ENCODE measurements around the gene SSX2IP.

Gene SSX2IP

DNA sequence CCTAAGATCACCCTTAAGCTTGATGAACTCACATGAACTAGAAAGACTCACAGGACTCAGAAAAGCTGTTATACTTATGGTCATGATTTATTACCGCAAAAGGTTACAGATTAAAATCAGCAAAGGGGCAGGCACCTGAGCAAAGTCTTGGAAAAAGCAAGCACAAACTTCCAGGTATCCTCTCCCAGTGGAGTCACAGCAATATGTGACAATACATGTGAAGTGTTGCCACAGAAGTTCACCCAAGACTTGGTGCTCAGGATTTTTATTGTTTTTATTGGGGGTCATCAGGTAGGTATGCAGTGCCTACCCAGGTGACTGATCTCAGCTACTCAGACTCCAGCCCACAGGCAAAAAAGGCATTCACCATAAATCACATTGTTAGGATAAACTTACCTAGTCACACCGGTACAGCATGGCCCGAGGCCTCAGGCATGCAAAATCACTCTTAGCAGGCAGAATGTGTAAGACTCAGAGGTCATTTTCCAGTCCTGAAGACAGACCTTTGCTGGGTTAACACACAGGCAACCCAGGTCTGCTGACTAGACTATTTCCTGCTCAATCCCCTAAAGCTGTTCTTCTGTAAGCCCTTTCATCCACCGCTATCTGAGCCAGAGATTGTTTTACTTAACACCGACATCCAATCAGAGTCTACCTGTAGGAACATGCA lies 55.6 kb downstream of the SSX2IP start:
- no peak overlapping the region for H3K4me3 ChIP-seq (ENCODE audit: low read length)
- DNase-seq (ENCODE audit: low read depth, low spot score) = no peak

DNA sequence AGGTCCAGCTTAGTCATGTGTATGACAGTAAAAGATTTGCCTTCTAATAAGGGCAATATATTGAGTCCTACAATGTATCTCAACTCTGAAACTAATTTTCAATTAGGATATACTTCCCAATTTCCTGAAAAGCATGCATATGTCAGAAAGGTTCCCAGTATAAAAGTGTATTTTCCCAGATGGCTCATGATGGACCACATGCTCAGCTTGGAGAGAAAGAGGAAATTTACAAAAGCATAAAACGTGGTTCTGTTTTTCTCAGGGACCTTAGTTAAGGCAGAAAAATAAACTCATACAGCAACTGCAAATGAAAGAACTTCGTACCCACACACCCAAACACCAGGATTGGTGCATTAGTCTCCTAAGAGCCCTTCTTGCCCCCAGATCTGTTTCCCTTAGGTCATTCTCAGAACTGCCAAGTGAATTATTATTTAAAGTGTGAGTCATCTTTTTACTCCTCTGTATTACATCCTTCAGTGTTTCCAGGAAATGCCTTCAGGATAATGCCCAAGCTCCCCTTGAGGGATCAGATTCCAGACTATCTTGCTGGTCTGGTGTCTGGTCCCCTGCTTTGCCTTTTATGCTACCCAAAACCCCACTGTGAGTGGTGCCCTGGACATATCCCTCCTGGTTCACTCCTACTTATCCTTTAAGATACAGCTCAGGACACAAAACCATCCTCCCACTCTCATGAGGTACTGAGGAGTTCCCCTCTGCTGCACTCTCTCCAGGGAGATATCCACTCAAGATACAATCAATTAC lies 57.4 kb downstream of the SSX2IP start:
- DNase-seq (ENCODE audit: low read depth, low spot score) = no peak
- H3K4me3 ChIP-seq (ENCODE audit: low read length) = no peak overlapping the region

DNA sequence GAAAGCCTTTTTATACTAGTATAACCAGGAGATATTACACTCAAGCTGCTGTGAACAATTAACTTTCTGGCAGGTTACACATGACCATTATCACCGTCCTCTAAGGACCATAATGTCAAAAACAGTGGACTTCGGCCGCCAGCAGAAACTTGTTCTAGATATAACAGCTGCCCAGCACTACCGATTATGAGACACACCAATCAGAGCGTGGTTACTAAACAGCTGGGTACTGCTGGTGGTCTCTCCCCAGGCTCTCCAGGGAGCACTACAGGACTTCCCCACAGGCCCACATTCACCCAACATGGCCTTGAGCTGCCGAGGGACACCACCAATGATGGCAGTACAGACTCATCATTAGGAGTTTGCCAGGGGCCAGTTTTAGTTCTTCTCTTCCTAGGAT lies 58.1 kb downstream of the SSX2IP start:
- H3K4me3 ChIP-seq (ENCODE audit: low read length) = no peak overlapping the region
- DNase-seq (ENCODE audit: low read depth, low spot score) = no peak

DNA sequence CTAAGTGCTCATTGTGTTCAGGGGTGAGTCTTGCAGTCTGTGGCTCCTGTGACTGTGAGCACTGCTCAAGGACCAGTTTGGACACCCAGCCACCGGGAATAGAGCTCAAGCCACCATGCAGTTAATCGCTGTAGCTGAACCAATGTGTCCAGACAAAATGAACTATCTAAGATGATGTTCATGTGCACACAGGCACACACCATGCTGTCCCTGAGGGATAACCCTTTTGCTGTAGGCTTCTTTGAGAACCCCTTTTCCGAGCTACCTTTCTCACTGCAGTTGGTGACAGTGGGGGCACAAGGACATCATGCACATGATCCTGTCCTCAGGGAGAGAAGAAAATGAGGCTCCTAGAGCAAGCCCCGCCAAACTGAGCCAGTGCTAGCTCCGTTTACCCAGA lies 65.4 kb downstream of the SSX2IP start:
- no peak overlapping the region for H3K4me3 ChIP-seq (ENCODE audit: low read length)
- DNase-seq (ENCODE audit: low read depth, low spot score) = no peak

DNA sequence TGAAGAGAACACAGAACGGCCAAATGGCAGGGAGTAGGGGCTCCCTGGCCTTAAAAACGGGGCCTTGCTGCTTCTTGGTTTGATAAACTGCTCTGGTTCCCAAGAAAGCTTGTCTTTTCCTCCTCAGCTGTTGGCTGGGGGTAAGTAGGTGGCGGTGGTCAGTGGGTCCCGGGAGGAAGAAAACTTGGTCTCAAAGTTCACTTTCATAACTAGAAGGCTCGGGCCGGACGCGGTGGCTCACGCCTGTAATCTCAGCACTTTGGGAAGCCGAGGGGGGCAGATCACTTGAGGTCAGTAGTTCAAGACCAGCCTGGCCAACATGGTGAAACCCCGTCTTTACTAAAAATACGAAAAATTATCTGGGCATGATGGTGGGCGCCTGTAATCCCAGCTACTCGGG lies 68.7 kb downstream of the SSX2IP start:
- no peak overlapping the region for H3K4me3 ChIP-seq (ENCODE audit: low read length)
- DNase-seq (ENCODE audit: low read depth, low spot score) = no peak

DNA sequence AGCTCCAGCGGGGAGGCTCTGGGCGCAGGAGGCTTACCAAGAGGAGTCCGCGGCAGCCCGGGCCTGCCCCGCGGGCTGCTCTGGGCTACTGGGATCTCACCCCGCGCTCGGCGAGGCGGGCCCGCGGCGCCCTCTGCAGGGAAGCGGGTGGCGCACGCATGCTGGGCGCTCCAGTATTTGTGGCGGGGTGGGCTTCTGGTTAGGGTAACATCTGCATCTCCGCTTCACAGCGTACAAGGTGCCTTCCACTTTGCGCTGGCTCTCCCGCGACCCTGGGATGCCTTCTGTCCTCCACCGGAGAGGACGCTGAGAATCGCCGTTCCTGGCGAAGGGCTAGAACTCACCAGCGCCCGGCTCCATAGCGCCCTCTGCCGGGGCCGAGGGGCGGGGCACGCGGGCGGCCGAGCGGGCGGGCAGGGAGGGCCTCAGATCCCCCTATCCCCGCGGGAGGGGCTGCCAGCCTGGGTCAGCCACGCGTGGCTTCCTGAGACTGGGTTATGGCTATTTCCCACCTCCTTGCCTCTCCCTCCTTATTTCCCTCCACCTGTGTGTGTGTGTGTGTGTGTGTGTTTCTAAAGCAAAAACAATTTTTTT lies 69.4 kb downstream of the SSX2IP start:
- H3K4me3 ChIP-seq (ENCODE audit: low read length) = peak overlapping the region; percentile 59
- peak; percentile 34 for DNase-seq (ENCODE audit: low read depth, low spot score)

DNA sequence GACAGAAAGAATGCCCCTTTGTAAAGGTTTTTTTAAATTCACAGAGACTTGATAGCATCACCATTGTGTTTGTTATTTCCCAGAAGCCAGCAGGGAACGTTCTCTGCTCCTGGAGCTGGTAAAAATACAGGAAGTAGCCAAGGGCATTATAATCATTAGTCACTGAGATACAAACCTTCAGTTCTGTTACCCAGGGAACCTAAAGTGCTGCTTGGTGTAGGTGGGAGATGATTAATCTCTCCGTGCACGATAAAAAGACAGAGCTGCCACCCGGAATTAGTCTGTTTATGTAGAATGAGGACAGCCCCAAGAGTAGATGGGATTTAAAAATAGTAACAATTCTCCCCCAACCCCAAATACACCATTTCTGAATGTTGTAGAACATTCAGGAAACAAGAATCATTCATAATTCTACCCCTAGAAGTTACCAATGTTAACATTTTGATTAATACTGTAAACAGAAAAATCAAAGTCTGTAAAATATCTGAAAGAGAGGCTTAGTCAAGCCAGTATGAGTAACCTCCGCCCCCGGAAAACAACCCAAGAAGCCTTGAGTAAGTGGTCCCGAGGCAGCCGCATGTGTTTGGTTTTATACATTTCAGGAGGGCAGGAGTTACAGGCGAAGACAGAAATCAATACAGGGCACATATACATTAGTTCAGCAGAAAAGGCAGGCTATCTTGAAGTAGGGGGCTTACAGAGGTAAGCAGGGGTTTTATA lies 70.7 kb downstream of the SSX2IP start:
- DNase-seq (ENCODE audit: low read depth, low spot score) = no peak
- H3K4me3 ChIP-seq (ENCODE audit: low read length) = no peak overlapping the region

DNA sequence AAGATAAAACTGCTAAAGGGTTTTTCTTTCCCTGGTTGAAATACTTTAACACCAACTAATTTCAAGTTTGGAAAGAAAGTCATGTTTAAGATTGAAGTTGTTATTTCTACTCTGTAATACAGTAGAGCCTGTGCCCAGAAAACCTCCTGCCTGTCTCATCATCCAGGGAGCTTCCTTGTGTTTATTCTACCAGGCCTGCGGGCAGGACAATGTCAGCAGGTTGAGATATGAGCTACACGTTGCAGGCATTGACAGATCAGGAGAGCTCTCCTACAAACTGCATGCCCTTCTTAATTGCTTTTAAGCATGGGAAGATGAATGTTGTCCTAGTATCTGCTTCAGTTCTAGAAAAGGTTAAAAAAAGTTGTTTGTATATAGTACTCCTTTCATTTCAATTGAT lies 72.9 kb downstream of the SSX2IP start:
- DNase-seq (ENCODE audit: low read depth, low spot score) = no peak
- H3K4me3 ChIP-seq (ENCODE audit: low read length) = no peak overlapping the region

DNA sequence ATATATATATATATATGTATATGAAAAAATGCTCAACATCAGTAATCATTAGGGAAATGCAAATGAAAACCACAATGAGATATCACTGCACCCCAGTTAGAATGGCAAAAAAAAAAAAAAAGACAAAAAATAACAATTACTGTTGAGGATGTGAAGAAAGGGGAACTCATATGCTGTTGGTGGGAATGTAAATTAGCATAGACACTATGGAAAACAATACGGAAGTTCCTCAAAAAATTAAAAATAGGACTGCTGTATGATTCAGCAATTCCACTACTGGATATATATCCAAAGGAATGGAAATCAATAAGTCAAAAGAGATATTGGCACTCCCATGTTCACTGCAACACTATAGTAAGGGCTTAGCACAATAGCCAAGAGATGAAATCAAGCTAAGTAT lies 74.5 kb downstream of the SSX2IP start:
- no peak overlapping the region for H3K4me3 ChIP-seq (ENCODE audit: low read length)
- no peak for DNase-seq (ENCODE audit: low read depth, low spot score)

DNA sequence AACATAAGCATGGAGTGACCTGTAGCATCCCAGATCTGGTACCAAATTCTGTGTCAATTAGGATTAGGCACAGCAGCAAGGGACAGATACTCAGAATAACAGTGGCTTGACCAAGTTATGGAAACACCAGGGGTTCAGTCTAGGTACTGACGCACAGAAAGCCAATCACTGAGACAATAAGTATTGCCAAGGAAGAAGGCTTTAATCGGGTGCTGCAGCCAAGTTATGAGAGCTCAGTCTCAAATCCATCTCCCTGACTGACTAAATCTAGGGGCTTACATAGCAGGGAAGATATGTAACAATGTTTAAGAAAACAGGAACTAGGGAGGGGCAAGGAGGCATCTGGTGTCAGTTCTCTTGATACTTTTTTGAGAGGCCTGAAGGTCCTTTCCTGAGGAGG lies 76.4 kb downstream of the SSX2IP start:
- no peak overlapping the region for H3K4me3 ChIP-seq (ENCODE audit: low read length)
- DNase-seq (ENCODE audit: low read depth, low spot score) = no peak

DNA sequence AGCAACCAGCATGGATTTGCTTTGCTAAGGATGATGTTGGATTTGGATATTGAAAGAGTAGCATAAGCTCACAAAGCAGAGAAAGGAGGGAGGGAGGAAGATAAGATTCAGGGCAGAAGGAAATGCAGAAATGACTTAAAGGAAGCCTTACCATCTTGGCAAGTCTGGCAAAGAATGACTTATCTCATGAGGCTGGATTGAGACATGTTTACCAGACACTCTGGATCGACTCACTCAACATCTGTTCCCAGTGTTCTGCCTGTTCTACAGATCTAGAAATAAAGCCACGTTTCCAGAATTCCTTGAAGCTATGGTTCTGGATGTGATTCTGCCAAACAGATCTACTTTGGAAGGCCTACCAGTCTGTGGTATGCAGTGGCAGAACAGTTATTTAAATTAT lies 77.2 kb downstream of the SSX2IP start:
- no peak for DNase-seq (ENCODE audit: low read depth, low spot score)
- H3K4me3 ChIP-seq (ENCODE audit: low read length) = no peak overlapping the region

DNA sequence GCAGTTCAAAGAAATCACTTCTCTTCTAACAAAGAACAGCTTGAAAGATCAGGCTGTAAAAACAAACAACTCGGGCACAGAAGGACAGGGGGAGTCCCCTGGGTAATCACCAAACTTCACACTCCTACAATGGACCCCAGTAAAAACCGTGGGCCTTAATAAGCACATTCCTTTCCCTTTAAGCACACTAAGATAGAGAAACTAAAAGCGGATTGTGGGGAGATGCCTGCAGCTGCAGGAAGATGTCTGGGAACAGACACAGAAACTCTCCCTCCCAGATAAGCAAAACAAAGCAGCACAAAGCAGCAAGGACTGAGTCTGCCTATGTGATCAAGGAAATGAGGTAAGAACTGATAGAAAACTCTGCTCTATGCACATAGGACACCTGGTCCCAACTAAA lies 78.5 kb downstream of the SSX2IP start:
- DNase-seq (ENCODE audit: low read depth, low spot score) = no peak

DNA sequence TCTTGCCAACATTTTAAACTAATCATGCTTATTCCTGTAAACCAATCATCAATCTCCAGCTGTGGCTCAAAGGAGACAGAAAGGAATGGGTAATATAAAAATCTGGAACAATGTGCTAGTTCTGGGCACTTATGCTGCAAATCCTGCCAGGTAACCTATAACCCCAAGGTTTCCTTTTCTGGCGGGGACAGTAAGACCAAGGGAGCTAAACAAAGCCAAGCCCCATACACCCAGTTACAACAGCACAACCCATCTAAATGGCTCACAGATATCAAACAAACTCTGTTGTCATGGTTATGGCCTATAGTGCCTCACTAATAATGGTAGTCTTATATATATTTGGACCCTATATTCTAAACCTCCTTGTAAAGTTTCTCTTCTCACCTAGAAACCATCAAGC lies 79.2 kb downstream of the SSX2IP start:
- H3K4me3 ChIP-seq (ENCODE audit: low read length) = no peak overlapping the region
- no peak for DNase-seq (ENCODE audit: low read depth, low spot score)

More for the DNA sequence above, 78.5 kb downstream of the SSX2IP start:
- no peak overlapping the region for H3K4me3 ChIP-seq (ENCODE audit: low read length)

DNA sequence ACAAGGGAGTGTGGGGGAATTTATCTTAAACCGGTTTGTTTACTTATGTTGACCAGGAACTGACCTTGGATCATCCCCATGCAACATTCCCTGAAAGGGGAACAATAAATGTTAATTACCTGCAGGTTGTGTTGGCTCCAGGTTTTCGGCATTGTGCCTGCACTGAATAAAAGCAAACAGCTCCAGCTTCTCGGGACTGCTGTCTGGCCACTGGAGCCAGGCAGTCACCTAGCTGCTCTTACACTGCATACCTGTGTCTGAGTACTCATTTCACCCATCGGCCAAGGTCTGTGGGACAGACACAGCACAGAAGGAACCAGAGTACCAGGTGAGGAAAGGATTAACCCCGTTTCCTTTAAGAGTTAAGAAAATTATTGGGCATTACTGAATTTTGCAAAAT lies 83.3 kb downstream of the SSX2IP start:
- no peak overlapping the region for H3K4me3 ChIP-seq (ENCODE audit: low read length)
- DNase-seq (ENCODE audit: low read depth, low spot score) = no peak

DNA sequence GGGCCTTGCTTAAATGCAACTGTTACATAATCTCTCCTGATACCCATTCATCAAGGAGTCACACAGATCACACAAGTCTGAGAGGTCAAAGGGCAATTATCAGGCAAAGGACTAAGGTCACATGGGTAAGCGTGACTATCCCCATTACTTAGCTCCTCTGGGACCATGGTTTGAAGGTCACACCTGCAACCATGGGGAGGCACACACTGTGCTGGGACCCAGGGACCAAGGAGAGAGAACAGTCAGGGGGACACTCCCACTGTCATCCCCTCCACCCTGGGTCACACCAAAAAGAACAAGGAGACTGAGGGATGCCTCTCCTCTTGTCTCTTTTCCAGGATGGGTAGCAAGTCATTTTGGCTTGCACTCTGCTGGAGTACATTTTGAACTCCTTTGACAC lies 85.1 kb downstream of the SSX2IP start:
- H3K4me3 ChIP-seq (ENCODE audit: low read length) = no peak overlapping the region
- no peak for DNase-seq (ENCODE audit: low read depth, low spot score)

DNA sequence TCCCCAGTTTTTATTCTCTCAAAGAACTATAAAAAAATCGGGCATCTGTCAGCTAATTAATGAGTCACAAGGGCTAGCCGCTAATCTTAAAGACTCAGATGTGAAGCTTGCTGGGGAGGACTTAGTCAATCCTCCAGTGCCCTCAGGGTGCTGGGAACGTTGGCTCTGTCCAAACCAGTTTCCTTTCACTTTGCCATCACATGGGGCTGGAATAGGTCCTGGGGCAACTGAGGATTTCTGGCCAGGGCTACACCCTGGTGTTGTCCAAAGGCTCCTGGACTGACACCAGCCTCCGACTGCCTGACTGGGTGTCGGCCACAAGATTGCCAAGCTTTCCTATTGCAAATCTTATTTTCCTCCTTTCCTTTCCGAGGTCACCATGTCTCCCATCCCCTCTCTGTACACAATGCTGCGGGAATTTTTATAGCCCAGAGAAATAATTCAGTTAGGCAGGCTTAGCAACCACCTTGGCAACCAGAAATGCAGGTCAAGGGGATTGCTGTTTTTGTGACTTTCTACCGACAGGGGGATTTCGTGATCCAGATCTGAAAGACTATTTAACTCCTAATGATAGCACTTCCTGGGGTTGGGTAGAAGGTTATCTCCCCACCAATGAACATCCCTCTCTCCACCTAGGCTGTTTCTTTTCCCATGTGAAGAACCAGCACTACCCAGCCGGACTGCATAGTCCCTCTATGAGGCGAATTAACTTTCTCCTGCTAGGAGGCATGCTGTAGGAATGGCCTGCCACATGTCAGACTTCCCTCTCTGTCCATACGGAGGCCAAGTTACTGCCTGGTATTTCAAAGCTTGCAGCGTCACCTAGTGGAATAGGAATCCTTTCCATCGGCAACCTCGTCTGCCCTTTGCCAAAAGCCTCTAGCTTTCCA lies 86.1 kb downstream of the SSX2IP start:
- H3K4me3 ChIP-seq (ENCODE audit: low read length) = no peak overlapping the region
- DNase-seq (ENCODE audit: low read depth, low spot score) = peak; percentile 25

DNA sequence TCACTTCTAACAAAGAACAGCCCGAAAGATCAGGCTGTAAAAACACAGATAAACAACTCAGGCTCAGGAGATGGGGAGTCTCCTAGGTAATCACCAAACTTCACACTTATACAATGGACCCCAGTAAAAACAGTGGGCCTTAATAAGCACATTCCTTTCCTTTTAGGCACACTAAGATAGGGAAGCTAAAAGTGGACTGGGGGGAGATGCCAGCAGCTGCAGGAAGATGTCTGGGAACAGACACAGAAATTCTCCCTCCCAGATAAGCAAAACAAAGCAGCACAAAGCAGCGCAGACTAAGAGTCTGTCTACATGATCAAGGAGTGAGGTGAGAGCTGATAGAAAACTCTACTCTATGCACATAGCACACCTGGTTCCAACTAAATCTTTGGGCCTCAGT lies 87.0 kb downstream of the SSX2IP start:
- no peak for DNase-seq (ENCODE audit: low read depth, low spot score)
- H3K4me3 ChIP-seq (ENCODE audit: low read length) = no peak overlapping the region

DNA sequence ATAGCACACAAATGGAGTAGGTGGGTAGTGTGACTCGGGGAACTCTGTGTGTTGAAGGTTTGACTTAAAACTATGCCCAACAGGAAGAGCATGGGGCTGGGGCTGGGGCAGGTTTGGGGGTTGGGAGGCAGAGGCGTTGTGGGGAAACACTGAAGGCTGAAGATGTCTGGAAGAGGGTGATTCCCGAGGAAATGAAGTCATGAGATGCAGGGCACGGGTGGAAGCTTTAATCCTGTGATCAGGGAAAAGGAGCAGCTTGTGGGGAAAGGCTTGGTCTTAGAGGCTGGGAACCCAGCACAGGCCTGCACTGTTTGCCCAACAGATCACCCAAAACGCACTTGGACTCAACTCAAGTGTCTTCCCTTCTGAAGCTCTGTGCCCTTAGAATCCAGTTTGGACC lies 89.5 kb downstream of the SSX2IP start:
- no peak overlapping the region for H3K4me3 ChIP-seq (ENCODE audit: low read length)
- DNase-seq (ENCODE audit: low read depth, low spot score) = no peak

Data from Jurkat, Clone E6-1 (cell line).